HCT116 (cell line): Measurements from ENCODE around the gene SCOC. TPM values are rescaled to one million over a fixed set of nuclear protein-coding genes. Genes with fewer than 3 reads are reported as not detected.

Experiments used
- ATAC-seq: fragments of 200-7000 bp; cut with Tn5 transposase; 2 replicates; pipeline ENCODE4 v1.9.1; 2020; ENCODE audit warnings: mild to moderate bottlenecking, moderate library complexity
- BruUV-seq: library from RNA; stranded (reverse); fragments of 400-500 nt; replicated peaks from 2 replicates; lab custom pipeline; 2021; lab: Mats Ljungman, UMichigan
- CTCF ChIA-PET: fragments of 300-600 bp; sonication (Branson Sonifier 250); formaldehyde crosslinking; loops from one replicate; lab custom pipeline; 2021; ENCODE audit warnings: antibody characterized with exemption; lab: Charles Lee
- POLR2A ChIA-PET: fragments of 300-600, 350-600 bp; sonication (Branson Sonifier 250); formaldehyde crosslinking; loops from one replicate; lab custom pipeline; 2021; ENCODE audit warnings: antibody characterized with exemption; lab: Charles Lee
- RAD21 ChIA-PET, 2 experiments: fragments of 300-600 bp; sonication (Branson Sonifier 250); formaldehyde crosslinking; loops; one replicate each; lab custom pipeline; 2023; ENCODE audit warnings: low total read pairs in 2 of 2; ENCODE audit not compliant: uncharacterized antibody in 2 of 2, unreplicated experiment in 2 of 2, low non-redundant PET in 1 of 2; lab: Charles Lee
- DNase-seq: peaks from one replicate; pipeline ENCODE4 v3.0.0-alpha.2; 2010; ENCODE audit warnings: low read depth, low spot score
- H2AFZ ChIP-seq: fragments of 200-600 bp; shearing (Covaris generic), sonication (generic); 2 replicates; pipeline ENCODE4 v1.6.1; 2017; ENCODE audit warnings: low read depth, mixed run types, mixed read lengths, antibody characterized with exemption, low read length; ENCODE audit not compliant: poor library complexity, severe bottlenecking
- H3K27ac ChIP-seq: 2 replicates; pipeline ENCODE4 v1.5.1; 2012; ENCODE audit warnings: low read depth, low read length
- H3K27me3 ChIP-seq: fragments of 200-600 bp; sonication (generic); 2 replicates; pipeline ENCODE4 v1.6.1; 2016; ENCODE audit warnings: mixed run types, low read length, mixed read lengths; ENCODE audit not compliant: insufficient read depth
- H3K36me3 ChIP-seq, 2 experiments: fragments of 200-500 bp in 1 of 2; fragments of 200-600 bp in 1 of 2; sonication (Bioruptor generic) in 1 of 2; sonication (generic) in 1 of 2; 2 replicates each; pipeline versions ENCODE4 v1.5.1 to v1.6.1; 2014 to 2016; ENCODE audit warnings: low read length in 2 of 2, inconsistent platforms in 1 of 2, mixed read lengths in 1 of 2, mixed run types in 1 of 2; ENCODE audit not compliant: insufficient read depth in 2 of 2, control insufficient read depth in 1 of 2
- H3K4me1 ChIP-seq, 2 experiments: fragments of 200-600 bp in 1 of 2; sonication (generic) in 1 of 2; 2 replicates each; pipeline versions ENCODE4 v1.5.1 to v1.6.1; 2012 to 2017; ENCODE audit warnings: low read length in 2 of 2, inconsistent platforms in 1 of 2, mild to moderate bottlenecking in 1 of 2, mixed read lengths in 1 of 2, mixed run types in 1 of 2, moderate library complexity in 1 of 2; ENCODE audit not compliant: insufficient read depth in 2 of 2, control insufficient read depth in 1 of 2
- H3K4me2 ChIP-seq: fragments of 200-600 bp; sonication (generic); 2 replicates; pipeline ENCODE4 v1.6.1; 2017; ENCODE audit warnings: mixed run types, low read length, mixed read lengths
- H3K4me3 ChIP-seq, 2 experiments: fragments of 200-600 bp in 1 of 2; sonication (generic) in 1 of 2; replicated peaks in 1 of 2; 2 replicates each; pipeline ENCODE4 v1.5.1; 2011 to 2016; ENCODE audit warnings: low read length in 2 of 2, control low read depth in 1 of 2, low read depth in 1 of 2, mild to moderate bottlenecking in 1 of 2, mixed read lengths in 1 of 2, mixed run types in 1 of 2
- H3K79me2 ChIP-seq: fragments of 200-600 bp; sonication (generic); 2 replicates; pipeline ENCODE4 v1.6.1; 2017; ENCODE audit warnings: mild to moderate bottlenecking, mixed run types, low read length, moderate library complexity, mixed read lengths; ENCODE audit not compliant: insufficient read depth
- H3K9ac ChIP-seq: fragments of 200-600 bp; sonication (generic); 2 replicates; pipeline ENCODE4 v1.6.1; 2016; ENCODE audit warnings: low read length, mixed read lengths
- H3K9me2 ChIP-seq: fragments of 200-600 bp; sonication (generic), shearing (Covaris generic); 2 replicates; pipeline ENCODE4 v1.6.1; 2017; ENCODE audit warnings: mixed run types, mild to moderate bottlenecking, moderate library complexity; ENCODE audit not compliant: insufficient read depth
- H3K9me3 ChIP-seq, 2 experiments: fragments of 200-500 bp in 1 of 2; fragments of 200-600 bp in 1 of 2; sonication (Bioruptor generic) in 1 of 2; sonication (generic) in 1 of 2; 2 replicates each; pipeline ENCODE4 v1.6.1; 2014 to 2017; ENCODE audit warnings: low read length in 2 of 2, mixed read lengths in 2 of 2, inconsistent platforms in 1 of 2, low read depth in 1 of 2, mild to moderate bottlenecking in 1 of 2, mixed run types in 1 of 2, moderate library complexity in 1 of 2; ENCODE audit not compliant: control insufficient read depth in 1 of 2, insufficient read depth in 1 of 2
- H4K20me1 ChIP-seq: fragments of 200-600 bp; sonication (generic), shearing (Covaris generic); 2 replicates; pipeline ENCODE4 v1.6.1; 2017; ENCODE audit warnings: mixed run types, mild to moderate bottlenecking, moderate library complexity; ENCODE audit not compliant: insufficient read depth
- CBX3 ChIP-seq: IDR thresholded peaks from 2 replicates; pipeline ENCODE4 v1.6.1; 2012; ENCODE audit warnings: low read depth
- EGR1 ChIP-seq: IDR thresholded peaks from 2 replicates; pipeline ENCODE4 v1.6.1; 2012; ENCODE audit warnings: low read depth
- ELF1 ChIP-seq: IDR thresholded peaks from 2 replicates; pipeline ENCODE4 v1.6.1; 2012; ENCODE audit warnings: low read depth, borderline replicate concordance
- JUND ChIP-seq: IDR thresholded peaks from 2 replicates; pipeline ENCODE4 v1.6.1; 2012
- MAX ChIP-seq: IDR thresholded peaks from 2 replicates; pipeline ENCODE4 v1.6.1; 2012
- POLR2AphosphoS5 ChIP-seq: IDR thresholded peaks from 2 replicates; pipeline ENCODE4 v1.6.1; 2011; ENCODE audit warnings: mild to moderate bottlenecking, low read depth, low read length, moderate library complexity
- RAD21 ChIP-seq: IDR thresholded peaks from 2 replicates; pipeline ENCODE4 v1.6.1; 2012; ENCODE audit warnings: low read depth, mild to moderate bottlenecking
- ZNF274 ChIP-seq: fragments of 200-500 bp; sonication (Bioruptor generic); IDR thresholded peaks from 2 replicates; pipeline ENCODE4 v1.6.1; 2014; ENCODE audit warnings: mild to moderate bottlenecking, low read depth, low read length, inconsistent platforms
- intact Hi-C: fragments of 100-400 bp; cut with micrococcal nuclease; formaldehyde crosslinking; loops from 2 replicates; pipeline ENCODE4 v1.10.0; 2022
- total RNA-seq: library from RNA; stranded (reverse); gene quantifications from one replicate; pipeline ENCODE4 v1.2.1, GENCODE V29; 2021; ENCODE audit not compliant: unreplicated experiment
- TF ChIP-seq, protein P1 (sequence below), 3 experiments: fragments of 200-600 bp in 1 of 3; sonication (generic) in 1 of 3; IDR thresholded peaks in 2 of 3; conservative IDR thresholded peaks in 1 of 3; 2 replicates each; pipeline ENCODE4 v1.5.1; 2012 to 2017; ENCODE audit warnings: low read depth in 2 of 3, low read length in 2 of 3, antibody characterized with exemption in 1 of 3, borderline replicate concordance in 1 of 3, control low read depth in 1 of 3, mild to moderate bottlenecking in 1 of 3, mixed read lengths in 1 of 3, mixed run types in 1 of 3, moderate library complexity in 1 of 3; ENCODE audit not compliant: insufficient read depth in 1 of 3
- TF ChIP-seq, protein P2 (sequence below): IDR thresholded peaks from 2 replicates; pipeline ENCODE4 v1.6.1; 2012
- TF ChIP-seq, protein P3 (sequence below): IDR thresholded peaks from 2 replicates; pipeline ENCODE4 v1.6.1; 2011; ENCODE audit warnings: mild to moderate bottlenecking, low read length, moderate library complexity; ENCODE audit not compliant: insufficient replicate concordance; ENCODE audit errors: extremely low read depth

SCOC gene
- total RNA-seq, 1 experiment from 2014 or later, result 52.2 TPM

DNA sequence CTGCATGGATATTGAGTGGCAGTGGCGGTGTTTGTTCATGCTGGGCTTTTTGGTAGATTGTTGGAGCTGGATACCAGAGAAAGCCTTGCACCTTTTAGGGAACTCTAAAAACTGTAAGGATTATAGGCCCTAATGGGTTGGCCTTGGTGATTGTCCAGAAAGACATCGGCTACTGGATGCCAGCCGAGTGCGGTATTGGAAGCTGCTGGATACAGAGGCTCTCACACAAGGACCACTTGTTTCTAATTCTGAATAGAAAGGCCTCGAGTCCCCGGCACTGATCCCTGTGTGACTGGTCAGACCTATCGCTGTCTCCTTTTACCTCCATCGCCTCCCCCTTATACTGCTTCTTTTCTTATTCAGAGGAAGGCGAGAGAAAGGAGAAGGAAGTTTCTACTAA lies 27.3 kb upstream of the SCOC start:
- H3K4me3 ChIP-seq, result no peak overlapping the region
- peaks cover 2 to 7% of the 10 kb centered on the region in 2 experiments; a peak in 3 of 4 replicates for H3K4me1 ChIP-seq
- DNase-seq (no peak), ATAC-seq (no peak)
- H3K36me3 ChIP-seq, result no peaks in the 10 kb centered on the region
- ChIA-PET RAD21 (no interaction called here), POLR2A (no interaction called here), CTCF (no interaction called here)
- no peaks in the 10 kb centered on the region for H3K27me3 ChIP-seq
- no peaks in the 10 kb centered on the region for H3K79me2 ChIP-seq
- H4K20me1 ChIP-seq, result no peaks in the 10 kb centered on the region
- intact Hi-C loops, result no loop called here
- H3K9ac ChIP-seq, result no peak overlapping the region
- no peak overlapping the region for H2AFZ ChIP-seq
- TF ChIP-seq, protein P1, sequence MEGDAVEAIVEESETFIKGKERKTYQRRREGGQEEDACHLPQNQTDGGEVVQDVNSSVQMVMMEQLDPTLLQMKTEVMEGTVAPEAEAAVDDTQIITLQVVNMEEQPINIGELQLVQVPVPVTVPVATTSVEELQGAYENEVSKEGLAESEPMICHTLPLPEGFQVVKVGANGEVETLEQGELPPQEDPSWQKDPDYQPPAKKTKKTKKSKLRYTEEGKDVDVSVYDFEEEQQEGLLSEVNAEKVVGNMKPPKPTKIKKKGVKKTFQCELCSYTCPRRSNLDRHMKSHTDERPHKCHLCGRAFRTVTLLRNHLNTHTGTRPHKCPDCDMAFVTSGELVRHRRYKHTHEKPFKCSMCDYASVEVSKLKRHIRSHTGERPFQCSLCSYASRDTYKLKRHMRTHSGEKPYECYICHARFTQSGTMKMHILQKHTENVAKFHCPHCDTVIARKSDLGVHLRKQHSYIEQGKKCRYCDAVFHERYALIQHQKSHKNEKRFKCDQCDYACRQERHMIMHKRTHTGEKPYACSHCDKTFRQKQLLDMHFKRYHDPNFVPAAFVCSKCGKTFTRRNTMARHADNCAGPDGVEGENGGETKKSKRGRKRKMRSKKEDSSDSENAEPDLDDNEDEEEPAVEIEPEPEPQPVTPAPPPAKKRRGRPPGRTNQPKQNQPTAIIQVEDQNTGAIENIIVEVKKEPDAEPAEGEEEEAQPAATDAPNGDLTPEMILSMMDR (IDR thresholded peaks at IDR 0.05 in 2 of 3, conservative IDR thresholded peaks at IDR 0.05 in 1 of 3; ENCODE audit: borderline replicate concordance in 1 of 3, insufficient read depth in 1 of 3, low read depth in 2 of 3, low read length in 2 of 3), result no peak
- TF ChIP-seq ZNF274 (no peak), JUND (no peak), CBX3 (no peak), MAX (no peak), ELF1 (no peak), EGR1 (no peak), POLR2AphosphoS5 (no peak), RAD21 (no peak)
- TF ChIP-seq, protein P2, sequence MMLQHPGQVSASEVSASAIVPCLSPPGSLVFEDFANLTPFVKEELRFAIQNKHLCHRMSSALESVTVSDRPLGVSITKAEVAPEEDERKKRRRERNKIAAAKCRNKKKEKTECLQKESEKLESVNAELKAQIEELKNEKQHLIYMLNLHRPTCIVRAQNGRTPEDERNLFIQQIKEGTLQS, result no peak
- TF ChIP-seq, protein P3, sequence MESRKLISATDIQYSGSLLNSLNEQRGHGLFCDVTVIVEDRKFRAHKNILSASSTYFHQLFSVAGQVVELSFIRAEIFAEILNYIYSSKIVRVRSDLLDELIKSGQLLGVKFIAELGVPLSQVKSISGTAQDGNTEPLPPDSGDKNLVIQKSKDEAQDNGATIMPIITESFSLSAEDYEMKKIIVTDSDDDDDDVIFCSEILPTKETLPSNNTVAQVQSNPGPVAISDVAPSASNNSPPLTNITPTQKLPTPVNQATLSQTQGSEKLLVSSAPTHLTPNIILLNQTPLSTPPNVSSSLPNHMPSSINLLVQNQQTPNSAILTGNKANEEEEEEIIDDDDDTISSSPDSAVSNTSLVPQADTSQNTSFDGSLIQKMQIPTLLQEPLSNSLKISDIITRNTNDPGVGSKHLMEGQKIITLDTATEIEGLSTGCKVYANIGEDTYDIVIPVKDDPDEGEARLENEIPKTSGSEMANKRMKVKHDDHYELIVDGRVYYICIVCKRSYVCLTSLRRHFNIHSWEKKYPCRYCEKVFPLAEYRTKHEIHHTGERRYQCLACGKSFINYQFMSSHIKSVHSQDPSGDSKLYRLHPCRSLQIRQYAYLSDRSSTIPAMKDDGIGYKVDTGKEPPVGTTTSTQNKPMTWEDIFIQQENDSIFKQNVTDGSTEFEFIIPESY, result no peak
- no peak overlapping the region for H3K27ac ChIP-seq
- no peak overlapping the region for H3K4me2 ChIP-seq
- no peaks in the 10 kb centered on the region for H3K9me2 ChIP-seq
- no peaks in the 10 kb centered on the region for H3K9me3 ChIP-seq
- no TSS peak for BruUV-seq
